CD4-positive, alpha-beta T cell treated with Interleukin-4 for 1 hour (primary cell): Measurements from ENCODE around the gene OGT.
"Not testable (repeated sequence)": the region's sequence is repeated elsewhere in the genome, so short reads cannot be mapped to it uniquely, and the experiment has no call there.

Source experiments
- DNase-seq, 2 donors: peaks; one replicate each; pipeline ENCODE4 v3.0.0-alpha.2; 2020 to 2022

The OGT gene

DNA sequence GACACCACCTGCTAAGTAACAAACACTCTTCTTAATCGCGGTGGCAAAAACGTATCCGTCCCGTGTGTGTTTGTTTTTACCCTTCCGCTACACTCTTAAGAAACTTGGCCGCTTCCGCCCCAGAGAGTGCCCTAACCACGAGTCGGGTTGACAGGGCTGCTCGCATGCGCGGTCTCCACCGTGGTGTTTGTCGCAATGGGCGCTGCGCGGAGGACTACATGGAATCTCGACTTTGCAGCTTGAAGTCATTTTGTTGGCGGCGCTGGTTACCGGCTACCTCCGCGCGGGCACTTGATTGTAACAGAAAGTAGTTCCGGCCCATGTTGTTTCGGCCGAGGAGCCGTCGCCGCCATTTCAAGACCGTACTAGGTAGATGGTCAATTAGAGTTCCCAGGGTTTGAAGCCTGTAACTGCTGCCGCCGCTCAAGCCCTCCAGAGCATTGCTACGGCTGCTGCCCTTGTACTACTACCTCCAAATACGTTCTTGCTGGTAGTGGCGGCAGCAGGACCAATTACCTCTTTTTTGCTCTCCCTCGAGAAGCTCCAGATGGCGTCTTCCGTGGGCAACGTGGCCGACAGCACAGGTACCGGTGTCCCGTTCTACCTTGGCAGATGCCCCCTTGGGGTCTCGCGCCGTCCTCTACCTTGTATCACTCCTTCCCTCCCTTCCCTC is at the start of gene OGT:
TSS of gene OGT (plus strand) at position 352 of the 673 bp plus-strand sequence. CDS start at position 548, 196 bp downstream.
- peak; percentile 95 to 96 for DNase-seq

DNA sequence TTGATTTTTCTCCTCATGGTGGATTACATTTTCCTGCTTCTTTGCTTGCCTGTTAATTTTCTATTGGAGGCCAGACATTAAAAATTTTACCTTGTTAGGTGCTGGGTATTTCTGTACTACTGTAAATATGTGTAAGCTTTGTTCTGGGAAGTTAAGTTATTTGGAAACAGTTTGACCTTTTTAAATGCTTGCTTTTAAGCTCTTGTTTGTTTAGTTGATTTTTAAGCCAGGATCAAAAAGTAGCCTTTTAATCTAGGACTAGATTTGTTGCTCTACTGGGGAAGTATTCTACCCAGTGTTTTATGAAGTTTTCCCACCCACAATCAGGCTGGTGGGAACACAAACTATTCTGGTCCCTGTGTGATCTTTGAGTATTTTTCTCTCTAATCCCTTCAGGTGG is 45.1 kb upstream of the OGT start:
- no peak for DNase-seq

DNA sequence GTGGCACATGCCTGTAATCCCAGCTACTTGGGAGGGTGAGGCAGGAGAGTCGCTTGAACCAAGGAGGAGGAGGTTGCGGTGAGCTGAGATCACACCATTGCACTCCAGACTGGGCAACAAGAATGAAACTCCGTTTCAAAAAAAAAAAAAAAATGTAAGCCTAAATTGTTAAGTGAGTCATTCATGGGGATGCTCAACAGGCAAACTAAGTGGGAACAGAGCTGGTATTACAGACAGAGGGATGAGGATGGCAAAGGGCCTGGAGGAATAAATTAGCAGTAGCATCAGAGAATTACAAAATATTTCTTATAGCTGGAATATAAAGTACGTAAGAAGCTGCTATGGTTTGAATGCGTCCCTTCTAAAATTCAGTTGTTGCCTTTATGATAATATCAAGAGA is 43.4 kb upstream of the OGT start:
- DNase-seq = no peak

DNA sequence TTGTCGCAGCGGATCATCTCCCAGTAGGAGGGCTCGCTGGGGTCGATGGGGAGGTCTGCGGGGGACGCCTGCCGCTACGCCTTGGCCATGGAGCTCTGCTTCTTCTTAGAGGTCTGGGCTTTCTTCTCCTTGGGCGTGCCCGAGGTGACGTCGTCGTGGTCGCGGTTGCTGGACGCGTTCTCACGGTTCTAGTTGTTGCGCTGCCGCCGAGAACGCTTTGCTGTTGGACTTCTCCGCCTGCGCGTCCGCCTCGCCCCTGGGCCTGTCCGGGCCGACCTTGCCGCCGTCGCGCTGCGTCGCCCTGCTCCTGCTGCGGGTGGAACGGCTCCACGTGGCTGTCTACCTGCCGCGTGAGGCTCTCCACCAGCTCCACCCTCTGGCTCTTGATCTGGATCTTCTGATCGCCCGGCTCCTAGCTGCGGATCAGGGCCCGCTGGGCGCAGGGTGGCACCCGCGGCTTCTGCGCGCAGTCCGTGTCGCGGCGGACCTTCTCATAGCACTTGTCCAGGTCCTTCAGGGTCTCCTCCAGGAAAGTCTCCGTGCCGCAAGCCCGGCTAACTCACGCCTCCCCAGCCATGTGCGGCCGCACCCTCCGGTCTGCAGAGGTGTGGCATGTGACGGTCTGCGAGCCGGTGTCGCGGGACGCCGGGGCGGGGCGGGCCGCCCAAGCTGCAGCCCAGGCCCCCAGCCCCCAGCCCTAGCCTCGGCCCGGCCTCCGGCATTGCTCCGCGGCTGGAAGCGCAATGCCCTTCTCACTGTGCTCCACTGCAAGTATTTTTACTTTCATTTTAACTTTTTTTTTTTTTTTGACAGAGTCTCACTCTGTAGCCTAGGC is 40.5 kb upstream of the OGT start:
- peak; percentile 43 to 56 for DNase-seq

DNA sequence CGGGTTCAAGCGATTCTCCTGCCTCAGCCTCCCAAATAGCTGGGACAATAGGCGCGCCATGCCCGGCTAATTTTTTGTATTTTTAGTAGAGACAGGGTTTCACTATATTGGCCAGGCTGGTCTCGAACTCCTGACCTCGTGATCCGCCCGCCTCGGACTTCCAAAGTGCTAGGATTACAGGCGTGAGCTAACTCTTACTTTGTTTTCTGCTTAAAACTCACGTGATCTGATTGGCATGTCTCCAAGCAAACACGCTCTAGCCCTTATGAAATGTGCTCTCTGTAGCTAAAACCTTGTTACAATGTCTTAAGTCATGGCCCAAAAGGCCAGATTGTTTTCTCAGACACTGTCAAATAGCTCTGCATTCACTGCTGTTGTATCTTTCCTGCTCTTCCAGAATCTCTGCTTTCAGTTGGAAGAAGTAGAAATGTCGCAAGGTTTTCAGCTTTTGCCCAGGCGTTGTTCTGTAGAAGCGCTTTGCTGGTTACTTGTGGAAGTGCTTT is 39.7 kb upstream of the OGT start:
- DNase-seq = no peak

DNA sequence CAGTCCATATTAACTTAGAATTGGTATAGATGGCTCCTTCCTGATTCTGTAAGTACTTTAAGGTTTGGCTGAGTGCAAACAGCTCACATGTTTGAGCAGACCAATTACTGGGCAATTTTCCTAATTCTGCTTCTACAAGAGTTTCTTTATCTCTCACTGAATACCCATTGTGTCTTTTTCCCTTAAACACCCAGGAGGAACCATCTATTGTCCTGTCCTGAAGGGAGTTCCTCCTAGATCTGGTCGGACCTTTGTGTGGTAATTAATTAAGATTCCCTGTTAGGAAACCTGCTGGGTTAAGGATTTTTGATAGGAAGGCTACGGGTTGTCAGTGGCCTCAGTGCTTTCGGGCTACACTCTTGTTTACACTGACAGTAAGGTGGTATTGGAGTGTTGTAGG is 36.9 kb upstream of the OGT start:
- not testable (repeated sequence) for DNase-seq

DNA sequence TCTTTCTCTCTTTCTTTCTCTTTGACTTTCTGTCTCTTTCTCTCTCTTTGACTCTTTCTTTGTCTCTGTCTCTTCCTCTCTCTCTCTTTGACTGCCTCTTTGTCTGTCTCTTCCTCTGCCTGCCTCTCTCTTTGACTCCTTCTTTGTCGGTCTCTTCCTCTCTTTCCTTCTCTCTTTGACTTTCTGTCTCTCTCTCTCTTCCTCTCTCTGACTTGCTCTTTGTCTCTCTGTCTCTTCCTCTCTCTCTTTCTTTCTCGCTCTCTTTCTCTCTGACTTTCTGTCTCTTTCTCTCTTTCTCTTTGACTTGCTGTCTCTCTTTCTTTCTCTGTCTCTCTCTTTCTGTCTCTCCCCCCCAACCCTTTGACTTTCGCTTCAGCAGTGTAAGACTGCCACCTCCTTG is 36.4 kb upstream of the OGT start:
- no peak for DNase-seq

DNA sequence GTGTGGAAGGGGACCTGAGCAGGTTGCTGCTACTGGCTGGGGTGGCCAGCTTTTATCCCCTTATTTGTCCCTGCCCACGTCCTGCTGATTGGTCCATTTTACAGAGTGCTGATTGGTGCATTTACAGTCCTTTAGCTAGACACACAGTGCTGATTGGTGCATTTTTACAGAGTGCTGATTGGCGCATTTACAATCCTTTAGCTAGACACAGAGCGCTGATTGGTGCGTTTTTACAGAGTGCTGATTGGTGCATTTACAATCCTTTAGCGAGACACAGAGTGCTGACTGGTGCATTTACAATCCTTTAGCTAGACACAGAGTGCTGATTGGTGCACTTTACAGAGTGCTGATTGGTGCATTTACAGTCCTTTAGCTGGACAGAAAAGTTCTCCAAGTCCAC is 30.8 kb upstream of the OGT start:
- not testable (repeated sequence) for DNase-seq

DNA sequence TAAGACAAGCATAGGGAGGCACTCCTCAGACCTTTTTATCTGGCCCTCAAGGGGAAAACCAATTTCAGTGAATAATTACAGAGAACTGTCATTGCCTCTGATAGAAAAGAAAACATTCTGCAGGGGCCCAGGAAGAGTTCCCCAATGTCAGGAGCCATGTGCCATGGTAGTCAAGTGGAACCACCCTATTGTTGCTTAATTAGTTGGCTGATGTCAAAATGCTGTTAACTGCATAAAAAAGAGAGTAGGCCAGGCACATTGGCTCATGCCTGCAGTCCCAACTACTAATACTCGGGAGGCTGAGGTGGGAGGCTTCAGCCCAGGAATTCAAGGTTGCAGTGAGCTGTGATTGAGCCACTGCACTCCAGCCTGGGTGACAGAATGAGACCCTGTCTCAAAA is 28.6 kb upstream of the OGT start:
- DNase-seq = no peak

DNA sequence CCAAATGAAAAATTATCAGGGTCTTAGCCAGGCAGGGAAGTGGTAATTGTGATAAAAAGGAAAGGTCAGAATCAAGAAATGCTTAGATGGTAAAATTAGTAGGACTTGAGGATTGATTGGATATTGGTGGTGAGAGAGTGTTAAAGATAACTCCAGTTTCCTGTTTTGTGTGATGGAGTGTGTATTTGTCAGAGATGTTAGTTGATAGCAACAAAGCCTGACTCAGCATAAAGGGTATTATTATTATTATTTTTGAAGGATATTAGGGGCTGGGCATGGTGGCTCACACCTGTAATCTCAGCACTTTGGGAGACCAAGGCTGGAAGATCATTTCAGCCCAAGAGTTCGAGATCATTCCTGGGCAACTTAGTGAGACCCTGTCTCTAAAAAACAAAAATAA is 23.6 kb upstream of the OGT start:
- DNase-seq = no peak

DNA sequence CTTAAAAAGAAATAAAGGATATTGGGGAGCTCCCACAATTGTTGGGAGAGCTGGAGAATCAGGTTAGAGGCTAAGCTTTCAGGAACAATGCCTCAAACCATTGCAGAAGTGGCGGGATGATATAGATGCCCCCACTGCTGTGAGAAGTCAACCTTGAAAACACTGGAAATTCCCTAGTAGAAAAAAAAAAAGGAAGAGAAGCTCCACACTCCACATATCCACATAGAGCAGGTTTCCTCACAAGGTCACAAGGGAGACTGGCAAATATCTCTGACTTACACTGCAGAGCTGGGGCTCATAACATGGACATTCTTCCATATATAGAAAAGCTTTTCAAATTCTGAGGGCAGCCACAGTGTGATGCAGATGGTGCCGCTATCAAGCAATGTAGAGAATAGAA is 22.7 kb upstream of the OGT start:
- no peak for DNase-seq

DNA sequence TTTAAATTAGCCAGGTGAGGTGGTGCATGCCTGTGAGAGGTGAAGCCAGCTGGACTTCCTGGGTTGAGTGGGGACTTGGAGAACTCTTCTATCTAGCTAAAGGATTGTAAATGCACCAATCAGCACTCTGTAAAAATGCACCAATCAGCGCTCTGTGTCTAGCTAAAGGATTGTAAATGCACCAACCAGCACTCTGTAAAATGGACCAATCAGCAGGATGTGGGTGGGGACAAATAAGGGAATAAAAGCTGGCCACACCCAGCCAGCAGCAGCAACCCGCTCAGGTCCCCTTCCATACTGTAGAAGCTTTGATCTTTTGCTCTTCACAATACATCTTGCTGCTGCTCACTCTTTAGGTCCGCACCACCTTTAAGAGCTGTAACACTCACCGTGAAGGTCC is 19.2 kb upstream of the OGT start:
- not testable (repeated sequence) for DNase-seq

DNA sequence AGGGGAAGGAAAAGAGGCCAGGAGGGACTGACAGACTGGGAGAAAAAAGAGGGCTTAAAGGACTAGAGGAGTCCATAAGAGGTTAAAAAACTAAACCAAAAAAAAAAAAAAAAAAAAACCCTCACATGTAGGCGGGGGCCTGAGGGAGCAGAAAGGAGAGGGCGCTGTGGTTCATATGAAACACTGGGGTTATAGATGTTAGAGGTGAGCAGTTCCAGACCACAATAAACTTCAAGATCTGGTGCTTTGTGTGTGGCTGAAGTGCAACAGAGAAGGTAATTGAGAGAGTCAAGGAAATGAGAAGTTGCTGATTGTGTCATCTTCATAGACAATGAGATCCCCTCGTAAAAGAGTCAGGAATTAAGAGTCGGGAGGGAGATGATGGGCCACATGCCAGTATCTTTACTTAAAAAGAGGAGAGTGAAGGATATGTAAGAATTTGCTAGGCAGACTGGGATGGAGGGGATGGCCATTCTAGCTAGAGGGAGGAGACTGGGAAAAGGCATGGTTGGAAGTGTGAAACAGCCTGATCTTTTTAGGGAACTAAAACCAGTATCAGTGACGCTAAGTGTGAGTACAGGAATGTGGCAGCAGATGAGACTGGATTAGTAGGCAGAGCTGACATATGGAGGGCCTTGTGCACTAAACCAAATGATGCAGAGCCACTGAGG is 18.4 kb upstream of the OGT start:
- DNase-seq = peak; percentile 42 to 51

DNA sequence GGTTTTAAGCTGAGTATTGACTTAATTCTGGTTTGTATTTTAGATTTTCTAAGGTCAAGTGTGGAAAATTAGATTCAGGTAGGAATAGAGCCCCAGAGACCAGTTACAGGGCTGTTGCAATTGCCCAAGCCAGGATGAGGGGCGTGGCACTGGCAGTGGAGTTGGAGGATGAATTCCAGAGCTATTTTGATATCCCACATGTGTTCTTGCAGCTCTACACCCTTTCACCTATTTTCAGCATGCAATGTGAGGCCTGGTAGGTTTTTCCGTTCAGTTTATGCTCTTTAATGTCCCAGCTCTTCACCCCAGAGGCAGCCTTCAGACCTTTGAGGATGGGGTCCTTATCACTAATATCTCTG is 17.9 kb upstream of the OGT start:
- no peak for DNase-seq

DNA sequence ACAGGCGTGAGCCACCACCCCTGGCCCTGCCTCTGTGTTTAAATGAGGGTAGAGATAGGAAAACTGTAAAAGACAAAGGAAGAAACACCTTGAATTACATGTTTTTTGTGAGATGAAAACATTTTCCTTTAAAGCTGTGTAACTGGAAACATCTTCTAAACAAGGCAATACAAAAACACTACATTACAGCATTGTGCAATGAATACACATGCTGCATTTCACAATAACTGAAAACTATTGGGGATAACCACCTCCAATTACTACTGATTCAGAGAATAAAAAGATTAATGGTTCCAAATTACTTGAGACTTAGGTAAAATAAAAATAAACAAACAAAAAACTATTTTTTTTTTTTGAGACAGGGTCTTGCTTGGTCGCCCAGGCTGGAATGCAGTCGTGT is 7.6 kb upstream of the OGT start:
- no peak for DNase-seq

DNA sequence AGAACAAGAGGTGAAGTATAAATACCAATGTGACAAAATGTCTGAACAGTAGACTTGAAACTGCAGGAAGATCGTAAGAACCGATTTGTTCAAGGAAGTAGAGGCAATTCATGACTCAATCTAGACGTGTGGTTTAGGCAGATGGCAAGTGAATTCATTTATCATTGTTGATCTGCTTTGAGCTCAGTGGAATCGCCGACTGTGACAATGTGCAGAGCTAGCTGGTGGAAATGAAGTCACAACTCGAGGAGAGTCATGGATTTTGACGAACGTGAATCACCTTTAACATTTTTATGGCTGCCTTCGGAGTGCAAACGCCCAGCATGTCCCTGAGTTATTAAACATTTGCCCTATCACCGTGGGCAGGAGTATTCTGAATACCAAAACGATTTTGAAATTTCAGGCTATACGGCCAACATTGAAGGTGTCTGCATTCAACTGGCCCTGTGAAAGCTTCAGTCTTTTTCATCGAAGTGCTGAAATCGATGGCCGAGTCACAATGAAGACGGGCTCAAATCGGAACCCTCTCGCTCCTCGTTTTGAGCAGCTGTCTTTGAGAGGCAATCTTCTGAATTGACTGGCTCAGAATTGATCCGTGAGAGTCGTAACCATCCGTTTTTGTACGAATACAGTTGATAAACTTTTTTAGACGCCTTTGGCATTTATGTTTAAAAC is 689 bp upstream of the OGT start:
- peak; percentile 70 to 80 for DNase-seq

DNA sequence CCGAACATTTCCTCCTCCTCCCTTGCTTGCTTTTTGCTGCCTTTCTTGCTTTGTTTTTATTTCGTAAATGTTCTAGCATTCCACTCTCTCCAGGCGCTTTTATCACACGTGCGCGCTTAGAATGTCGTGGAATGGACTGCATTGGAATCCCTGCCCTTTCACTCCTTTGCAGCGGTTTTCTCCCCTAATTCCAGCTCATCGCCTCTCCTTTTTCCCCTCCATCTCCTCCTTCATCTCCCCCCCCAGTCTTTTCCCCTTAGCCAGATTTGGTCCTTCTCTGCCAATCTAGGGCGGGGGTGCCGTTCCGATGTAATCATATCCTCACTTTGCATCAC is 579 bp downstream of the OGT start:
- DNase-seq = no peak

DNA sequence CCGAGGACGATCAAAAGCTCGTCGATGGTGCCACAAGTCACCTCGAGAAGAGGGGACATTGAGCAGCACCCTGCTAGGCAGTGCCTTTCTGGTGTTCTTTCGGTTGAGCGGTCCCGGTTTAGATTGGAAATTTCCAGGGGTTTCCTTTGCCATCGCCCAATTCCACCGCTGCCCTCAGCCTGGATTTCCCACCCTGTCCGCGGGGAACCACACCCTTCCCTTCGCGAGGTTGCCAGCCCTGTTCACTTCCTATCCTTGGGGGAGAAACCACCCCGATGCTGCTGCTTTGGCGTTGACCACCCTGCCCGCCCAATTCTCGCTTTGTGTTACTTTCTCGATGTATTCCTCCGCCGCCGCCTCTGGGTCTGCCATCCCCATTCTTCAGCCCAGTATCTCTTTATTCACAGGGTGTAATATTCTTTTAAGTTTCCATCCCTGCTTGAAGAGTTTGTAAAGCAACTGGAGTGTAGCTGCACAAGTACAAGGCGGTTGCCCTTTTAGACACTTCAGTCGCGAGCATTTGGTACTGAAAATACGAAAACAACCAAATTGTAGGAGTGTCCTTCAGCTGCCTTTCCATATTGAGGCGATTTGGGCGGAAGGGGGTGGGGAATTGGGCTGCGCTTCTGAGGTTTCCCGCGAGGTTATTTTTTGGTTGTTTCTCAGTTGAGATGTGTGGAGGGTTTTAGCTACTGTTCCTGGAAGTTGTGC is 1.1 kb downstream of the OGT start:
- peak; percentile 56 to 73 for DNase-seq

DNA sequence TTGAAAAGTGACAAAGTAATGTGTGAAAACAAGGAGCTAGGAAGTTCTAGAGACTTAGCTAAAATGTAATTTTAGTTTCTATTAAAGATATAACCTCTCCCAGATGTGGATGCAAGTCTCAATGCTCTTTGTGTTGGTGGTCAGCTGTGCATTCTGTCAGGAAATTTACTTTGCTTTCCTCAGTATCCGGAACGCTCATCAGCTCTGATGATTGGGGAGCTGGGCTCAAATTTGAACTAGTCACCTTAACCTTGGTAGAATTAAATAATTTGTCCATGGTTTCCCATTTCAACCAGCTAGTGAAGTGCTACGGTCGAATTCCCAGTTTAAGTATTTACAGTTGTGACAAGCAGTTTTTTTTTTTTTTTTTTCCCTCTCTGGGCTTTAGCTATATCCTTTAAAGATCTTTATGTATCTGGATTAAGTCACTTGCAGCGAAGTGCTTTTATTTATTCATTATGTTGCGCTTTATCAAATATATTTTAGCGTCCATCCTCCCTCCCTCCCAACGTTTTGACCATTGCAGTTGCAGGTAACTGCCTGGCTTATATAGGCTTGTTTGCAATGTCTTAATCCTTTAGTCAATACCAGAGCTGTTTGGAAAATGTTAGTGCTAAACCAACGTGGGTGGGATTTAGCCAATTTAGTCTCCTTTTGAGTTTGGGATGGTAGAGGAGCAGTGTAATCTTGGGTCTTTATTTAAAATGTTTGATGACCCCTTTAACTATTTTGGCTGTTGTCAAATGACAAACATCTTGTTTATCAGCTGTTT is 2.1 kb downstream of the OGT start:
- DNase-seq = no peak

DNA sequence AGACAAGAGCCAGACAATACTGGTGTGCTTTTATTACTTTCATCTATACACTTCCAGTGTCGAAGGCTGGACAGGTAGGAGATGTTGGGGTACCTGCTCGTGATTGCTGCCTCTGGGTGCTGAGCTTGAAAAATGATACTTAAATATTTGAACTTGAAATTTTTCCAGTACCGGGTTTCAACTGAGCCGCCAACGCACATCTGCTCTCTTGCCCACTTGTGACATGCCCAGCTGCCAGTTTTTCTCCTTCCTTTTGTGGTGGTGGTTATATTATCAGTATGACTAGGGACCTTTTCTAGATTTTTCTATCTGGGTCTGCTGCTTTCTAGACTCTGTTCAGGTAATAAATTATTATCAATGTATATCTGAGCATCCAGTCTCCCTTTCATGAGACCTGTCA is 3.4 kb downstream of the OGT start:
- DNase-seq = no peak

DNA sequence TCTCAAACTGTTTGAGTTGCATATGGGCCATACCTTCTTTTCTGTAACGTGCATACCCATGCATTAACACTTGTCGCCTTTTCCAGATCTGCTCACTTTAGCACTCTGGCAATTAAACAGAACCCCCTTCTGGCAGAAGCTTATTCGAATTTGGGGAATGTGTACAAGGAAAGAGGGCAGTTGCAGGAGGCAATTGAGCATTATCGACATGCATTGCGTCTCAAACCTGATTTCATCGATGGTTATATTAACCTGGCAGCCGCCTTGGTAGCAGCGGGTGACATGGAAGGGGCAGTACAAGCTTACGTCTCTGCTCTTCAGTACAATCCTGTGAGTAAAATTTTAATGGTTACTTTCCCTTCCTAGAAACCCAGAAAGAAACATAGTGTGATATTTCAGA is 4.8 kb downstream of the OGT start:
- no peak for DNase-seq

DNA sequence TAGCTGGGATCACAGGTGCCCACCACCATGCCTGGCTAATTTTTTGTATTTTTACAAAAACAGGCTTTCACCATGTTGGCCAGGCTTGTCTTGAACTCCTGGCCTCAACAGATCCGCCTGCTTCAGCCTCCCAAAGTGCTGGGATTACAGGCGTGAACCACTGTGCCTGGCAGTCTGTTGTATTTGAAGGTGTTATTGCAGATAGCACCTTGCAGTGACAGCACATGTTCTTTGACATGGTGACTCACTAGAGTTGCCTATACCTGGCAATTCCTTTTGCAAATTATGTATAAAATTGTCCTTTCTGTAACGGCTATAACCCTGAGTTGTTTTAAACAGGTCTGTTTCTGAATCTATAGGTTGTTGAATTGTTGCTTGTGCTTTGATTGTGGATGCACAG is 7.9 kb downstream of the OGT start:
- no peak for DNase-seq
